Fibroblast of the aortic adventitia (primary cell): ENCODE data around the gene ARHGEF19. TPM values are rescaled to one million over a fixed set of nuclear protein-coding genes. Genes with fewer than 3 reads are reported as not detected.

Experiments used
- DNase-seq: peaks from one replicate; pipeline ENCODE4 v3.0.0-alpha.2; 2010; ENCODE audit warnings: low read depth
- H3K4me3 ChIP-seq: 2 replicates; pipeline ENCODE4 v1.5.1; 2011; ENCODE audit warnings: low read depth, mild to moderate bottlenecking, control low read depth, low read length, moderate library complexity
- CTCF ChIP-seq: IDR thresholded peaks from 2 replicates; pipeline ENCODE4 v1.5.1; 2011; ENCODE audit warnings: mild to moderate bottlenecking, low read length, control low read depth, inconsistent platforms; ENCODE audit not compliant: insufficient read depth
- total RNA-seq: library from RNA; depleted of rRNA; stranded (reverse); fragments of >200 nt; gene quantifications from 2 replicates; pipeline ENCODE4 v1.2.3, GENCODE V29; 2012; ENCODE audit warnings: low replicate concordance

Gene ARHGEF19
- total RNA-seq, 1 donor = 2.8 TPM

GRCh38 chr1:16178596-16179497, 33.6 kb downstream of the ARHGEF19 start:
- no peak overlapping the region for H3K4me3 ChIP-seq
- no peak for TF ChIP-seq CTCF
- no peak for DNase-seq

- no peak for DNase-seq
Measured at GRCh38 chr1:16177306-16177705, 35.1 kb downstream of the ARHGEF19 start.

GRCh38 chr1:16176653-16177052, 35.8 kb downstream of the ARHGEF19 start:
- H3K4me3 ChIP-seq = no peak overlapping the region
- no peak for DNase-seq

More at GRCh38 chr1:16177306-16177705, 35.1 kb downstream of the ARHGEF19 start:
- H3K4me3 ChIP-seq = no peak overlapping the region
- TF ChIP-seq CTCF = no peak

GRCh38 chr1:16175610-16176553, 36.6 kb downstream of the ARHGEF19 start:
- peak; percentile 93 for DNase-seq
- no peak for TF ChIP-seq CTCF
- H3K4me3 ChIP-seq = no peak overlapping the region

More at GRCh38 chr1:16176653-16177052, 35.8 kb downstream of the ARHGEF19 start:
- TF ChIP-seq CTCF = no peak

- no peak for DNase-seq
- TF ChIP-seq CTCF = no peak
- no peak overlapping the region for H3K4me3 ChIP-seq
Measured at GRCh38 chr1:16174886-16175598, 37.4 kb downstream of the ARHGEF19 start.

GRCh38 chr1:16174261-16174868, 38.1 kb downstream of the ARHGEF19 start:
- no peak for DNase-seq
- no peak for TF ChIP-seq CTCF
- no peak overlapping the region for H3K4me3 ChIP-seq
